RWPE1 (cell line): ENCODE data around the gene RAB11B.
"Not testable (repeated sequence)": the region's sequence is repeated elsewhere in the genome, so short reads cannot be mapped to it uniquely, and the experiment has no call there.

Experiments
- CTCF ChIA-PET: fragments of 350-600 bp; sonication (Branson Sonifier 250); formaldehyde crosslinking; extraction: SDS; loops from one replicate; lab custom pipeline; 2021; lab: Yijun Ruan, JAX
- POLR2A ChIA-PET: fragments of 400-600 bp; formaldehyde crosslinking; extraction: SDS; loops from one replicate; lab custom pipeline; 2020; ENCODE audit warnings: antibody characterized with exemption; ENCODE audit not compliant: low non-redundant PET; lab: Yijun Ruan, JAX
- DNase-seq: peaks from one replicate; pipeline ENCODE4 v3.0.0; 2012; ENCODE audit warnings: low spot score
- H3K27ac ChIP-seq: fragments of 450-650 bp; 2 replicates; pipeline ENCODE4 v1.5.1; 2017
- CTCF ChIP-seq: fragments of 450-650 bp; conservative IDR thresholded peaks from 2 replicates; pipeline ENCODE4 v1.5.1; 2017; ENCODE audit warnings: low read depth, mild to moderate bottlenecking

RAB11B gene

DNA sequence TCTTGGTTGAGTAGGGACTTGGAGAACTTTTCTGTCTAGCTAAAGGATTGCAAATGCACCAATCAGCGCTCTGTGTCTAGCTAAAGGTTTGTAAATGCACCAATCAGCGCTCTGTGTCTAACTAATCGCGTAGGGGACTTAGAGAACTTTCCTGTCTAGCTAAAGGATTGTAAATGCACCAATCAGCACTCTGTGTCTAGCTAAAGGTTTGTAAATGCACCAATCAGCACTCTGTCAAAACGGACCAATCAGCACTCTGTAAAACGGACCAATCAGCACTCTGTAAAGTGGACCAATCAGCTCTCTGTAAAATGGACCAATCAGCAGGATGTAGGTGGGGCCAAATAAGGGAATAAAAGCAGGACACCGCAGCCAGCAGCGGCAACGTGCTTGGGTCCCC, 3.7 kb upstream of the RAB11B start:
- H3K27ac ChIP-seq, POLR2A ChIA-PET, CTCF ChIA-PET, DNase-seq: not testable (repeated sequence)

DNA sequence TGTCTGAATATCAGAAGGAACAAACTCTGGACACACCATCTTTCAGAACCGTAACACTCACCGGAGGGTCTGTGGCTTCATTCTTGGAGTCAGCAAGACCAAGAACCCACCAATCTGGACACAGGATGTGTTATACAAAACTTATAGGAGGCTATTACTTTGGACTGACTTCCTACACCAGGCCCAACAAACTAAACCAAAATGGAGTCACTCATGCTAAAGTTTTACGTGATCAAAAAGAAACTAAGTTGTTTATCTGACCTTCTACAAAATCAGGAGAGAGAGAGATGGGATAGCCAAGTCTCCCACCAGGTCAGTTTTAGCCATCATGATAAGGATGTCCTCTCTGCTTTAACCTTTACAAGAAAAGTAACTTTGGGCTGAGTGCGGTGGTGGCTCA, 3.2 kb upstream of the RAB11B start:
- no peak for TF ChIP-seq CTCF
- CTCF ChIA-PET, result no interaction called here
- POLR2A ChIA-PET, result no interaction called here
- no peak for DNase-seq
- no peak overlapping the region for H3K27ac ChIP-seq

DNA sequence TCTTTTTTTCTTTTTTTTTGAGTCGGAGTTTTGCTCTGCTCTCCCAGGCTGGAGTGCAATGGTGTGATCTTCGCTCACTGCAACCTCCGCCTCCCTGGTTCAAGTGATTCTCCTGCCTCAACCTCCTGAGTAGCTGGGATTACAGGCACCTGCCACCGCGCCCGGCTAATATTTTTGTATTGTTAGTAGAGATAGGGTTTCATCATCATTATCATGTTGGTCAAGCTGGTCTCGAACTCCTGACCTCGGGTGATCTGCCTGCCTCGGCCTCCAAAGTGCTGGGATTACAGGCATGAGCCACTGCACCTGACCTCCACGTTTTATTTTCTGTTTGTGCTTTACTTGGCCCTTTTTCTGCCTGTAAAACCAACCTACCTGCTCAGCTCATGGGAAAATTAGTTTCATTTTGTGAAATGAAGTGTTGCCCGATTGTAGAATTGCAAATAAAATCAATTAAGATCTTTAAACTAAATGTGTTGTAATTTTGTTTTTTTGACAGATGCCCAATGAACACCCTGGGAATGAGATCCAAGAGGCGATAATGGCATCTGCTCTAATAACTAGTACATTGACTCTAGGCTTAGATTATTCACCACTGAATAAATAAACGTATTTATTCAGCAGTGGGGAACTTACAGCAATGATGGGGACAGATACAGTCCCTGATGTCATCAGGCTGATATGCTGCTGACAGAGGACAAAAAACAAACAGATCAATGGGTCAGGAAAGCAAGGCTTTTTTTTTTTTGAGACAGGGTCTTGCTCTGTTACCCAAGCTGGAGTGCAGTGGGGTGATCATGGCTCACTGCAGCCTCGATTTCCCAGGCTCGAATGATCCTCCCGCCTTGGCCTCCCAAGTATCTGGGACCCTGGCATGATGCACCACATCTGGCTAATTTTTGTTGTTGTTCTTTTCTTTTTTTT, 2.2 kb upstream of the RAB11B start:
- no peak for DNase-seq
- ChIA-PET POLR2A (no interaction called here), CTCF (no interaction called here)

DNA sequence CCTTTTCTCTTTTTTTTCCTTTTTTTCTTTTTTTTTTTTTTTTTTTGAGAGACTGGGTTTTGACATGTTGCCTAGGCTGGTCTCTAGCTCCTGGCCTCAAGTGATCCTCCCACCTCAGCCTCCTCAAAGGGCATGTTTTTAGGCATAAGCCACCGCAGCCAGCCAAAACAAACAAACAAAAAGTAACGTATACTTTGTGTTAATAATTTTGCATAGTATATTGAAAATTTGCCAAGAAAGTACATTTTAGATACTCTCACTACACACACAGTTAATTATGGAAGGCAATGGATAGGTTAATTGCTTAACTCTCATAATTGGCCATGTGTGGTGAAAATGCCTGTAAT, 1.6 kb upstream of the RAB11B start:
- CTCF ChIA-PET, result no interaction called here
- H3K27ac ChIP-seq, result no peak overlapping the region
- no peak for TF ChIP-seq CTCF
- no peak for DNase-seq
- POLR2A ChIA-PET, result no interaction called here

More for the DNA sequence above, 2.2 kb upstream of the RAB11B start:
- no peak overlapping the region; the same call in 1 of the 2 replicates for H3K27ac ChIP-seq
- no peak for TF ChIP-seq CTCF

- peak; percentile 96 for DNase-seq
- ChIA-PET POLR2A (interaction anchor here (0.5 to 1.2 kb wide), 2 partner anchors 123 to 666 kb away, joined by 3 to 5 read pairs; partner anchors contain the start of gene ZNF414), CTCF (no interaction called here)
- peak overlapping the region; percentile 96 for H3K27ac ChIP-seq
- no peak for TF ChIP-seq CTCF
Observed at GRCh38 chr19:8390617-8390981, 439 bp downstream of the RAB11B start.

DNA sequence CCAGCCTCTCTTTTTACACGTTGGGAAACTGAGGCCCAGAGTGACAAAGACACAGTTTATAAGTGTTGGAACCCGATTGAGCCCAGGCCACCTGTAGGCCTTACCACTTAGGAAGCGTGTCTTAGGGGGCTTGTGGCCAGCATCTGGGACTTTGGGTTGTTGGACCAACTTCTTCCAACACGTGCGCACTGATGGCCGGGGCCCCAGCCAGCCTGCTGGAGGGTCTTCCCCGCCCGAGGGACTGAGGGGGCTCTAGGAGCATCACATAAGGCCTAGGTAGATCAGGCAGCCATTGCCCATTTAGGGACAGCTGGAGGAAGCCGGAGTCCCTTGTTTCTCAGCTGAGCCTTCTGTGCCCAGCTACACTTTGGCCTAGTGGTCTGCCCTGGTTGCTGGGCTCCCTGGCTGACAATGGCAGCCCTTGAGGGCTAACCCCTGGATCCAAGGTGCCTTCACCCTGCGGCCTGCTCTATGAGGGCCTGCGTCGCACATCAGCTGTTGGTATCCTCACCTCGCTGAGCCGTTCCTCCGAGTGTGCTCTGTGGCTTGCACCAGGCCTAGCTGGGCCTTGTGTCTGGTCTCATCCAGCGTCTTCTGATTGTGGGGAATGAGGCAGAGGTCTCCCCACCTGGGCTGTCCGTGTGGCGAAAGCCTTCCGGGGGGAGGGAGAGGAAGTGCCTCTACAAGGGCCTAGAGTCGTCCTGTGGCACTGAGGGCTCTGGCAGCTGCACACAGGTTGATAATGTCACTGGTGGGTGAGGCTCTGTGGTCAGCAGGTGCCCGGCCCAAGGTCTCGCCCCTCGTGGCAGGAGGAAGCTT, 1.2 kb downstream of the RAB11B start:
- ChIA-PET POLR2A (interaction anchor here (0.5 to 1.2 kb wide), 3 partner anchors 122 to 666 kb away, joined by 3 to 5 read pairs (median 3); partner anchors contain the start of gene ZNF414), CTCF (interaction anchor here (0.6 to 1.5 kb wide), 2 partner anchors 21 to 37 kb away, joined by 3 read pairs; no protein-coding TSS in a partner anchor)
- peak overlapping the region; percentile 96 for H3K27ac ChIP-seq
- DNase-seq, result no peak
- no peak for TF ChIP-seq CTCF
